GM23248 (cell line): ENCODE data around the gene GEMIN4. TPM values are rescaled to one million over a fixed set of nuclear protein-coding genes. Genes with fewer than 3 reads are reported as not detected.

Experiments
- DNase-seq: peaks from one replicate; pipeline ENCODE4 v3.0.0-alpha.2; 2015
- H2AFZ ChIP-seq: fragments of 200-600 bp; sonication (generic); 2 replicates; pipeline ENCODE4 v1.6.1; 2016; ENCODE audit warnings: antibody characterized with exemption
- H3F3A ChIP-seq: fragments of 200-600 bp; sonication (generic); 2 replicates; pipeline ENCODE4 v1.6.1; 2016; ENCODE audit warnings: mild to moderate bottlenecking, antibody characterized with exemption, mixed run types; ENCODE audit not compliant: insufficient read depth
- H3K27ac ChIP-seq: fragments of 200-600 bp; sonication (generic); 2 replicates; pipeline ENCODE4 v1.5.1; 2016; ENCODE audit warnings: mild to moderate bottlenecking
- H3K27me3 ChIP-seq: fragments of 200-600 bp; sonication (generic); replicated peaks from 2 replicates; pipeline ENCODE4 v1.6.1; 2016; ENCODE audit warnings: mild to moderate bottlenecking; ENCODE audit not compliant: insufficient read depth
- H3K36me3 ChIP-seq: fragments of 200-600 bp; sonication (generic); 2 replicates; pipeline ENCODE4 v1.6.1; 2016; ENCODE audit warnings: low read depth, mild to moderate bottlenecking
- H3K4me1 ChIP-seq: fragments of 200-600 bp; sonication (generic); 2 replicates; pipeline ENCODE4 v1.6.1; 2016; ENCODE audit warnings: mild to moderate bottlenecking; ENCODE audit not compliant: insufficient read depth
- H3K4me2 ChIP-seq: fragments of 200-600 bp; sonication (generic); one replicate; pipeline ENCODE4 v1.6.1; 2016; ENCODE audit warnings: mild to moderate bottlenecking; ENCODE audit not compliant: unreplicated experiment
- H3K4me3 ChIP-seq: fragments of 200-600 bp; sonication (generic); 2 replicates; pipeline ENCODE4 v1.5.1; 2016; ENCODE audit warnings: mild to moderate bottlenecking
- H3K79me2 ChIP-seq: fragments of 200-600 bp; sonication (generic); 2 replicates; pipeline ENCODE4 v1.6.1; 2016; ENCODE audit warnings: mild to moderate bottlenecking; ENCODE audit not compliant: insufficient read depth
- H3K9ac ChIP-seq: fragments of 200-600 bp; sonication (generic); 2 replicates; pipeline ENCODE4 v1.6.1; 2016; ENCODE audit warnings: mild to moderate bottlenecking
- H3K9me2 ChIP-seq: fragments of 200-600 bp; sonication (generic); 2 replicates; pipeline ENCODE4 v1.6.1; 2016; ENCODE audit warnings: mixed run types, mild to moderate bottlenecking, moderate library complexity; ENCODE audit not compliant: insufficient read depth
- H3K9me3 ChIP-seq: fragments of 200-600 bp; sonication (generic); one replicate; pipeline ENCODE4 v1.6.1; 2017; ENCODE audit warnings: low read depth
- H4K20me1 ChIP-seq: fragments of 200-600 bp; sonication (generic); 2 replicates; pipeline ENCODE4 v1.6.0; 2016; ENCODE audit not compliant: insufficient read depth
- EZH2 ChIP-seq: fragments of 200-600 bp; sonication (generic); IDR thresholded peaks from 2 replicates; pipeline ENCODE4 v1.6.1; 2018; ENCODE audit warnings: antibody characterized with exemption, mild to moderate bottlenecking; ENCODE audit not compliant: insufficient read depth, poor library complexity, severe bottlenecking
- EZH2phosphoT487 ChIP-seq: fragments of 200-600 bp; sonication (generic); IDR thresholded peaks from 2 replicates; pipeline ENCODE4 v1.6.1; 2018; ENCODE audit warnings: antibody characterized with exemption, moderate library complexity, mild to moderate bottlenecking, low read depth; ENCODE audit not compliant: insufficient read depth
- WGBS, 2 experiments: methylation state at CpG; one replicate each; pipeline ENCODE4 v1.1.6; 2015 to 2017; ENCODE audit warnings: low lambda C conversion rate in 2 of 2, low coverage in 1 of 2; ENCODE audit errors: missing lambda C conversion rate in 2 of 2; 5-methylcytosine and 5-hydroxymethylcytosine counted together
- in situ Hi-C: fragments of 300-500 bp; cut with MboI; formaldehyde crosslinking; loops from 2 replicates; pipeline ENCODE4 v1.15.0; 2020
- polyA plus RNA-seq: library from polyadenylated mRNA; unstranded; fragments of >200 nt; fragmentation: Nextera tagmentation; extraction: Ambion mirVana; gene quantifications from 2 replicates; pipeline ENCODE4 v1.2.1, GENCODE V29; 2016
- total RNA-seq: library from RNA; depleted of rRNA; stranded (reverse); fragments of >200 nt; shearing (Covaris generic); gene quantifications from 2 replicates; pipeline ENCODE4 v1.2.3, GENCODE V29; 2014

The GEMIN4 gene
- total and polyA plus RNA-seq, 2 experiments from 2014 or later, result 11.1 to 18.2 TPM

- no peak overlapping the region for H3K9ac ChIP-seq
- no peak overlapping the region for H3K4me3 ChIP-seq
- H3K9me3 ChIP-seq, result no peaks in the 10 kb centered on the region
- peaks cover 57% of the 10 kb centered on the region for H3K79me2 ChIP-seq
- no peak overlapping the region for H2AFZ ChIP-seq
- no peaks in the 10 kb centered on the region for H4K20me1 ChIP-seq
- H3K9me2 ChIP-seq, result no peaks in the 10 kb centered on the region
- no peak overlapping the region for H3K4me2 ChIP-seq
- H3K27me3 ChIP-seq, result no peaks in the 10 kb centered on the region
- no peak for DNase-seq
- in situ Hi-C loops, result no loop called here
- peaks cover 32% of the 10 kb centered on the region; the same call in 1 of the 2 replicates for H3K36me3 ChIP-seq
- no peak overlapping the region for H3K27ac ChIP-seq
- TF ChIP-seq EZH2 (no peak), EZH2phosphoT487 (no peak)
- 96 to 98% methylated on average over 4 of the region's 4 CpGs for WGBS, 2 experiments
- no peaks in the 10 kb centered on the region for H3K4me1 ChIP-seq
- H3F3A ChIP-seq, result 0 out of 2 replicates have a peak, but pooled peaks cover 10% of the 10 kb centered on the region
Measured at GRCh38 chr17:743139-743538, 8.9 kb downstream of the GEMIN4 start.

GRCh38 chr17:742147-742793, 9.8 kb downstream of the GEMIN4 start:
- in situ Hi-C loops, result no loop called here
- Histone ChIP-seq H3K4me2 (no peak overlapping the region), H3K4me3 (no peak overlapping the region), H3F3A (0 out of 2 replicates have a peak, but pooled peaks cover 10% of the 10 kb centered on the region), H3K79me2 (peaks cover 58% of the 10 kb centered on the region), H4K20me1 (no peaks in the 10 kb centered on the region), H3K27me3 (no peaks in the 10 kb centered on the region), H2AFZ (no peak overlapping the region), H3K9me2 (no peaks in the 10 kb centered on the region), H3K9ac (no peak overlapping the region), H3K27ac (no peak overlapping the region), H3K36me3 (peaks cover 32% of the 10 kb centered on the region; the same call in 1 of the 2 replicates), H3K9me3 (no peaks in the 10 kb centered on the region), H3K4me1 (no peaks in the 10 kb centered on the region)
- TF ChIP-seq EZH2phosphoT487 (no peak), EZH2 (no peak)
- DNase-seq, result no peak
- 76 to 82% methylated on average over 11 of the region's 11 CpGs for WGBS, 2 experiments

- Histone ChIP-seq H3K27ac (no peak overlapping the region), H3K9me2 (no peaks in the 10 kb centered on the region), H3K36me3 (peaks cover 38% of the 10 kb centered on the region), H3K9me3 (no peaks in the 10 kb centered on the region), H3K4me1 (no peaks in the 10 kb centered on the region), H2AFZ (no peak overlapping the region), H3K27me3 (no peaks in the 10 kb centered on the region), H3K79me2 (peaks cover 76% of the 10 kb centered on the region), H4K20me1 (no peaks in the 10 kb centered on the region), H3K4me3 (no peak overlapping the region), H3K4me2 (no peak overlapping the region), H3K9ac (no peak overlapping the region), H3F3A (0 out of 2 replicates have a peak, but pooled peaks cover 12% of the 10 kb centered on the region)
- WGBS, 2 experiments, result 94 to 95% methylated on average over 18 of the region's 18 CpGs
- TF ChIP-seq EZH2, result no peak
- TF ChIP-seq EZH2phosphoT487, result no peak
- no peak for DNase-seq
- in situ Hi-C loops, result no loop called here
Measured at GRCh38 chr17:740240-741017, 11.6 kb downstream of the GEMIN4 start.

- H4K20me1 ChIP-seq, result no peaks in the 10 kb centered on the region
- H3K27ac ChIP-seq, result no peak overlapping the region
- H3K9me3 ChIP-seq, result no peaks in the 10 kb centered on the region
- no peak overlapping the region for H3K9ac ChIP-seq
- no peaks in the 10 kb centered on the region for H3K9me2 ChIP-seq
- WGBS, 2 experiments, result 96% methylated on average over 13 of the region's 13 CpGs
- H3F3A ChIP-seq, result 0 out of 2 replicates have a peak, but pooled peaks cover 9% of the 10 kb centered on the region
- no peak overlapping the region for H2AFZ ChIP-seq
- H3K79me2 ChIP-seq, result peaks cover 76% of the 10 kb centered on the region
- in situ Hi-C loops, result no loop called here
- no peak overlapping the region for H3K4me3 ChIP-seq
- no peak overlapping the region for H3K4me2 ChIP-seq
- H3K27me3 ChIP-seq, result no peaks in the 10 kb centered on the region
- TF ChIP-seq EZH2, result no peak
- no peak for TF ChIP-seq EZH2phosphoT487
- no peak for DNase-seq
- peaks cover 36% of the 10 kb centered on the region for H3K36me3 ChIP-seq
- peaks cover 7% of the 10 kb centered on the region for H3K4me1 ChIP-seq
Measured at GRCh38 chr17:737561-738113, 14.4 kb downstream of the GEMIN4 start.
